Uterus (tissue), 4 donors: ENCODE measurements around the gene SMOC2. TPM values are rescaled to one million over a fixed set of nuclear protein-coding genes. Genes with fewer than 3 reads are reported as not detected.
A peak's percentile ranks its signal among the peaks of the same experiment; 100 is the strongest.

ENCODE experiments used
- DNase-seq, 2 donors: peaks; one replicate each; pipeline ENCODE4 v3.0.0-alpha.2; 2019 to 2020
- H3K27ac ChIP-seq, 2 donors: fragments of 200-600 bp; sonication (generic); 1 replicate in 1 of 2; 2 replicates in 1 of 2; pipeline ENCODE4 v1.5.1; 2016 to 2018
- H3K27me3 ChIP-seq, 2 donors: fragments of 200-600 bp; sonication (generic); one replicate each; pipeline ENCODE4 v1.5.1; 2018 to 2019; ENCODE audit warnings: control low read depth in 1 of 2
- H3K36me3 ChIP-seq, 2 donors: fragments of 200-600 bp; sonication (generic); one replicate each; pipeline ENCODE4 v1.5.1; 2019; ENCODE audit warnings: control low read depth in 1 of 2
- H3K4me1 ChIP-seq, 2 donors: fragments of 200-600 bp; sonication (generic); one replicate each; pipeline ENCODE4 v1.5.1; 2018 to 2019; ENCODE audit warnings: control low read depth in 1 of 2
- H3K4me3 ChIP-seq, 2 donors: fragments of 200-600 bp; sonication (generic); 1 replicate in 1 of 2; 2 replicates in 1 of 2; pipeline ENCODE4 v1.5.1; 2018 to 2019; ENCODE audit warnings: mild to moderate bottlenecking in 1 of 2
- H3K9me3 ChIP-seq, 2 donors: fragments of 200-600 bp; sonication (generic); one replicate each; pipeline ENCODE4 v1.5.1; 2019; ENCODE audit warnings: control low read depth in 1 of 2
- CTCF ChIP-seq, 4 experiments: fragments of 200-600 bp in 2 of 4; fragments of 450-650 bp in 2 of 4; sonication (generic) in 2 of 4; IDR thresholded peaks; one replicate each; pipeline ENCODE4 v1.5.1; 2016 to 2019; ENCODE audit warnings: antibody characterized with exemption in 4 of 4, mild to moderate bottlenecking in 2 of 4, moderate library complexity in 1 of 4
- POLR2A ChIP-seq, 2 donors: fragments of 450-650 bp; IDR thresholded peaks; one replicate each; pipeline ENCODE4 v1.6.1; 2016; ENCODE audit warnings: antibody characterized with exemption in 2 of 2, mild to moderate bottlenecking in 1 of 2, moderate library complexity in 1 of 2
- intact Hi-C: fragments of 100-400 bp; cut with DNase I; formaldehyde crosslinking; loops from one replicate; pipeline ENCODE4 v1.15.1; 2023; ENCODE audit warnings: low total_unique reads
- total RNA-seq, 4 donors: library from RNA; depleted of rRNA in 3 of 4; stranded (reverse); fragments of >200 nt in 3 of 4; gene quantifications; one replicate each; pipeline versions ENCODE4 v1.1.0 to v1.2.4, GENCODE V29; 2014 to 2023
- donor health status: DM: yes; HTN: yes; CAD: no.

Gene SMOC2
- total RNA-seq, 4 donors from 2014 or later: 98.2 to 139 (median 121) TPM

GRCh38 chr6:168627506-168628175, 186.7 kb downstream of the SMOC2 start:
- no peaks in the 10 kb centered on the region for H3K36me3 ChIP-seq
- peak overlapping the region; percentile 64 to 67 for H3K27ac ChIP-seq
- no peak overlapping the region for H3K4me3 ChIP-seq
- no peaks in the 10 kb centered on the region for H3K9me3 ChIP-seq
- TF ChIP-seq POLR2A (IDR thresholded peaks at IDR 0.05): no peak
- no peak for TF ChIP-seq CTCF (IDR thresholded peaks at IDR 0.05)
- intact Hi-C loops: no loop called here
- no peaks in the 10 kb centered on the region for H3K27me3 ChIP-seq
- DNase-seq: peak in 1 of 2 donors; percentile 53
- H3K4me1 ChIP-seq: no peaks in the 10 kb centered on the region

GRCh38 chr6:168628176-168628553, 187.2 kb downstream of the SMOC2 start:
- Histone ChIP-seq H3K27ac (peak overlapping the region; percentile 64 to 67), H3K4me1 (no peaks in the 10 kb centered on the region), H3K4me3 (no peak overlapping the region), H3K27me3 (no peaks in the 10 kb centered on the region), H3K9me3 (no peaks in the 10 kb centered on the region), H3K36me3 (no peaks in the 10 kb centered on the region)
- TF ChIP-seq CTCF (IDR thresholded peaks at IDR 0.05) (no peak), POLR2A (IDR thresholded peaks at IDR 0.05) (no peak)
- no peak for DNase-seq
- intact Hi-C loops: no loop called here

- no peak for DNase-seq
- H3K4me1 ChIP-seq: no peaks in the 10 kb centered on the region
- TF ChIP-seq CTCF (IDR thresholded peaks at IDR 0.05) (no peak), POLR2A (IDR thresholded peaks at IDR 0.05) (no peak)
- no peaks in the 10 kb centered on the region for H3K9me3 ChIP-seq
- H3K36me3 ChIP-seq: no peaks in the 10 kb centered on the region
- H3K27me3 ChIP-seq: no peaks in the 10 kb centered on the region
- peak overlapping the region; percentile 64 to 67 for H3K27ac ChIP-seq
- intact Hi-C loops: no loop called here
- H3K4me3 ChIP-seq: no peak overlapping the region
Measured at GRCh38 chr6:168628732-168629245, 187.8 kb downstream of the SMOC2 start.

- DNase-seq: no peak
- H3K9me3 ChIP-seq: no peaks in the 10 kb centered on the region
- no peak for TF ChIP-seq CTCF (IDR thresholded peaks at IDR 0.05)
- no peak for TF ChIP-seq POLR2A (IDR thresholded peaks at IDR 0.05)
- H3K4me1 ChIP-seq: no peaks in the 10 kb centered on the region
- H3K4me3 ChIP-seq: no peak overlapping the region
- intact Hi-C loops: no loop called here
- no peaks in the 10 kb centered on the region for H3K27me3 ChIP-seq
- H3K27ac ChIP-seq: peak overlapping the region in 1 of 2 donors; percentile 11
- no peaks in the 10 kb centered on the region for H3K36me3 ChIP-seq
Measured at GRCh38 chr6:168631564-168631963, 190.6 kb downstream of the SMOC2 start.

- no peaks in the 10 kb centered on the region for H3K9me3 ChIP-seq
- H3K27ac ChIP-seq: peak overlapping the region in 1 of 2 donors; percentile 34
- no peaks in the 10 kb centered on the region for H3K4me1 ChIP-seq
- intact Hi-C loops: no loop called here
- TF ChIP-seq CTCF (IDR thresholded peaks at IDR 0.05) (no peak), POLR2A (IDR thresholded peaks at IDR 0.05) (no peak)
- H3K4me3 ChIP-seq: no peak overlapping the region
- H3K27me3 ChIP-seq: no peaks in the 10 kb centered on the region
- no peaks in the 10 kb centered on the region for H3K36me3 ChIP-seq
- no peak for DNase-seq
Measured at GRCh38 chr6:168632694-168633093, 191.7 kb downstream of the SMOC2 start.
